ENCODE measurements around the gene CCDC60.

CCDC60 gene

GRCh38 chr12:119302451-119303080 lies 32.0 kb upstream of the CCDC60 start:
- no peak overlapping the region for H3K4me3 ChIP-seq (ENCODE audit: low read depth, low read length)
- TF ChIP-seq CTCF (IDR thresholded peaks at IDR 0.05; ENCODE audit: low read depth, low read length), result no peak

DNA sequence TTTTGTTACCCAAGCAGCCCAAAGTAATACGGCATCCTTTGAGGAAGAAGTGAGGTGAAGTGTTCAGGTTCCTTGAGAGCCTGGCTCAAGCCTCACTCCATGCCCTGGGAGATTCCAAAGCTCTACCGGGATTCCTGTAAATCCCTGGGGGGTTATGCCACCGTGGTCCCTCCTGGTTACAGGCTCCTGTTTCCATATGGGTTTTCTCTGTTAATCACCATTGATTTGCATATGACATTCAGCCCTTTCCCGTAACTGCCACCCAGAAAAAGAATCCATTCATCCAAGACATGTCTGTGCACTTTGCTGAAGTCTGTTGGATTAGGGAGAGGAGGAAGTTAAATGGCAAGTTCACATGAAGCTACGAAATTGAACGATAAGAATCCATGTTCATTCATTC lies 27.9 kb upstream of the CCDC60 start:
- no peak overlapping the region for H3K4me3 ChIP-seq (ENCODE audit: low read depth, low read length)
- no peak for TF ChIP-seq CTCF (IDR thresholded peaks at IDR 0.05; ENCODE audit: low read depth, low read length)

- no peak overlapping the region for H3K4me3 ChIP-seq (ENCODE audit: low read depth, low read length)
- TF ChIP-seq CTCF (IDR thresholded peaks at IDR 0.05; ENCODE audit: low read depth, low read length), result no peak
These were observed 26.8 kb upstream of the CCDC60 start for GRCh38 chr12:119307747-119308146.

- no peak overlapping the region for H3K4me3 ChIP-seq (ENCODE audit: low read depth, low read length)
- TF ChIP-seq CTCF (IDR thresholded peaks at IDR 0.05; ENCODE audit: low read depth, low read length), result no peak
These were observed 25.6 kb upstream of the CCDC60 start for GRCh38 chr12:119308708-119309456.

DNA sequence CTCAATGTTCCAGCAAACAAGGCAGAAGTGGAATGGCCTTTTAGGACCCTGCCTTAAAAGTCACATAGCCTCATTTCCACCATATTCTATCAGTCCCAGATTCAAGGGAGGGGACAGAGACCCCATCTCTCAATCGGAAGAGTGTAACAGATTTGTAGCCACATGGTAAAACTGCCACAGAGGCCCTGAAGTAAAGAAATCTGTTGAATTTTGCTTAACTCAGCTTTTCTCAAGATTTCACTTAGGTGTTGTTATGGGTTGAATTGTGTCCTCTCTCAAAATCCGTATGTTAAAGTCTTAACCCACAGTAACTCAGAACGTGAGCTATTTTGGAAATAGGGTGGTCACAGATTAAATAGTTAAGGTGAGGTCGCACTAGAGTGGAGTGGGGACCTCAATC lies 22.7 kb upstream of the CCDC60 start:
- TF ChIP-seq CTCF (IDR thresholded peaks at IDR 0.05; ENCODE audit: low read depth, low read length), result no peak
- no peak overlapping the region for H3K4me3 ChIP-seq (ENCODE audit: low read depth, low read length)

GRCh38 chr12:119312904-119313303 lies 21.6 kb upstream of the CCDC60 start:
- no peak for TF ChIP-seq CTCF (IDR thresholded peaks at IDR 0.05; ENCODE audit: low read depth, low read length)
- no peak overlapping the region for H3K4me3 ChIP-seq (ENCODE audit: low read depth, low read length)

DNA sequence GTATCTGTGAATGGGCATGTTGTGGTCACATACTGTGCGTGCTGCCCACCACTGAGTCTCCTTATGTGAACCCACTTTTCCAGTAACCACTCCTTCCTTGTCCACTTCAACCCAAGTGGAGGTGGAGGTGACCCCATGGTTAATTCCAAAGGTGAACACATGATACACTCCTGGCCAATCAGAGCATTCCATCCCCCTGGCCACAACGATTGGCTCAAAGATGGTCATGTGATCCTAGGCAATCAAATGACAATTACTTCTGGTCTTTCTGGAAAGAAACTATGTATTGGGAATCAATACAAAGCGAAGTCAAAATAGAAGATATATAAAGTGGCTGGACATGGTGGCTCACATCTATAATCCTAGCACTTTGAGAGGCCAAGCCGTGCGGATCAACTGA lies 20.2 kb upstream of the CCDC60 start:
- H3K4me3 ChIP-seq (ENCODE audit: low read depth, low read length), result no peak overlapping the region
- TF ChIP-seq CTCF (IDR thresholded peaks at IDR 0.05; ENCODE audit: low read depth, low read length), result no peak
